Measurements from ENCODE around the gene PIGU. TPM values are rescaled to one million over a fixed set of nuclear protein-coding genes. Genes with fewer than 3 reads are reported as not detected.

PIGU gene
- polyA plus RNA-seq, 1 of the 3 experiments (the other 2 are of a cell fraction), result 40.3 TPM

DNA sequence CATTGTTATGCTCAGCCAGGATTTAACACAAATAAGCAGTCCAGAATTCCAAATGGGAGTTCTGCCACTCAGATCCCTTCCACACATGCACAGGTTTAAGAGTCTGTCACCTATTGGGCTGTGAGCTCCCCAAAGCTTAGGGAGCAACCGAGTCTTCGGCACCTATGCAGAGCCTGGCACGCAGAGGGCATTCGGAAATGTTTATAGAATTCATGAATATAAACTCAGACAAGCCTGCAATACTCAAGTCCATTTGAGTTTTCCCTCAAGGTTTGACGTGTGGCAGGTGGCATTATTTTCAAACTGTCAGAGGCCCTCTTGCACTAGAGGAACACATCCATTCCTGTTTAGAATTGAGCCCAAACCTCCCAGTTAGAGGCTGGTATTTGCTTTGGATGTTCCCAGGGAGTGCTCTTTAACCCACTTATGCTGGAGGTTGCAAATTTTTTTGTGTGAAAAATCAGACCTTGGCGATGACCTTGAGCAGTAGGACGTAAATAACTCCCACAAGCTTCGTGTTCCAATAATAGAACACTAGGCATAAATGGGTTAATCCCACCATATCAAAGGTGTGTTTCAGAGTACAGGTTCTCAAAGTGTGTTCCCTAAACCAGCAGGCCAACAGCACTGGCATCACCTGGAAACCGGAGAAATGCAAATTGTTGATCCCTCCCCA is 90.3 kb downstream of the PIGU start (continued):
- TF ChIP-seq TAF1 (IDR thresholded peaks at IDR 0.05; ENCODE audit: borderline replicate concordance, low read depth, low read length) (no peak), RFX5 (IDR thresholded peaks at IDR 0.05; ENCODE audit: low read length) (no peak), SMC3 (IDR thresholded peaks at IDR 0.05; ENCODE audit: low read depth, low read length) (no peak), CHD2 (IDR thresholded peaks at IDR 0.05; ENCODE audit: low read length, partially characterized antibody) (no peak), ELF1 (IDR thresholded peaks at IDR 0.05) (no peak), SIN3A (IDR thresholded peaks at IDR 0.05; ENCODE audit: borderline replicate concordance, low read depth, low read length) (no peak), POLR2AphosphoS5 (IDR thresholded peaks at IDR 0.05; ENCODE audit: low read depth, low read length) (no peak)
- TF ChIP-seq, protein P1, sequence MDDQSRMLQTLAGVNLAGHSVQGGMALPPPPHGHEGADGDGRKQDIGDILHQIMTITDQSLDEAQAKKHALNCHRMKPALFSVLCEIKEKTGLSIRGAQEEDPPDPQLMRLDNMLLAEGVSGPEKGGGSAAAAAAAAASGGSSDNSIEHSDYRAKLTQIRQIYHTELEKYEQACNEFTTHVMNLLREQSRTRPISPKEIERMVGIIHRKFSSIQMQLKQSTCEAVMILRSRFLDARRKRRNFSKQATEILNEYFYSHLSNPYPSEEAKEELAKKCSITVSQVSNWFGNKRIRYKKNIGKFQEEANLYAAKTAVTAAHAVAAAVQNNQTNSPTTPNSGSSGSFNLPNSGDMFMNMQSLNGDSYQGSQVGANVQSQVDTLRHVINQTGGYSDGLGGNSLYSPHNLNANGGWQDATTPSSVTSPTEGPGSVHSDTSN (IDR thresholded peaks at IDR 0.05), result no peak

GRCh38 chr20:34585019-34585418 is 91.9 kb downstream of the PIGU start:
- Histone ChIP-seq H3K9ac (no peak overlapping the region), H3F3A (replicated peaks; ENCODE audit: insufficient read depth) (no peaks in the 10 kb centered on the region), H3K9me2 (no peaks in the 10 kb centered on the region), H3K9me3 (no peaks in the 10 kb centered on the region), H3K36me3 (replicated peaks in 1 of 2; ENCODE audit: control insufficient read depth in 1 of 2, insufficient read depth in 2 of 2, low read length in 1 of 2) (peaks cover 0 to 2% of the 10 kb centered on the region in 2 experiments), H3K4me3 (ENCODE audit: low read depth in 2 of 2, low read length in 1 of 2) (no peak overlapping the region), H3K27ac (ENCODE audit: low read depth in 2 of 2, low read length in 1 of 2) (no peak overlapping the region), H3K4me1 (ENCODE audit: control insufficient read depth in 1 of 2, insufficient read depth in 2 of 2, low read depth in 1 of 2, low read length in 1 of 2) (peaks cover 0 to 10% of the 10 kb centered on the region in 2 experiments; a peak in 3 of 4 replicates), H4K20me1 (ENCODE audit: insufficient read depth) (no peaks in the 10 kb centered on the region), H3K4me2 (no peak overlapping the region), H3K27me3 (ENCODE audit: insufficient read depth) (no peaks in the 10 kb centered on the region), H3K79me2 (ENCODE audit: insufficient read depth) (no peaks in the 10 kb centered on the region), H2AFZ (ENCODE audit: low read depth) (no peak overlapping the region)
- TF ChIP-seq FOSL2 (IDR thresholded peaks at IDR 0.05; ENCODE audit: borderline replicate concordance, low read depth) (no peak), TCF12 (IDR thresholded peaks at IDR 0.05) (no peak), EP300 (IDR thresholded peaks at IDR 0.05; ENCODE audit: borderline replicate concordance in 1 of 2, low read depth in 1 of 2, low read length in 1 of 2) (no peak), JUND (IDR thresholded peaks at IDR 0.05) (no peak), MXI1 (IDR thresholded peaks at IDR 0.05; ENCODE audit: low read depth, low read length) (no peak), RAD21 (IDR thresholded peaks at IDR 0.05; ENCODE audit: low read length) (no peak), MEF2A (IDR thresholded peaks at IDR 0.05; ENCODE audit: borderline replicate concordance, low read depth) (no peak), NFIC (IDR thresholded peaks at IDR 0.05; ENCODE audit: borderline replicate concordance) (no peak), SMC3 (IDR thresholded peaks at IDR 0.05; ENCODE audit: low read depth, low read length) (no peak), SIN3A (IDR thresholded peaks at IDR 0.05; ENCODE audit: borderline replicate concordance, low read depth, low read length) (no peak), RFX5 (IDR thresholded peaks at IDR 0.05; ENCODE audit: low read length) (no peak), NRF1 (IDR thresholded peaks at IDR 0.05; ENCODE audit: low read depth, low read length) (no peak), RCOR1 (IDR thresholded peaks at IDR 0.05; ENCODE audit: low read length) (no peak), POLR2AphosphoS5 (IDR thresholded peaks at IDR 0.05; ENCODE audit: low read depth, low read length) (no peak)
- TF ChIP-seq, protein P2, sequence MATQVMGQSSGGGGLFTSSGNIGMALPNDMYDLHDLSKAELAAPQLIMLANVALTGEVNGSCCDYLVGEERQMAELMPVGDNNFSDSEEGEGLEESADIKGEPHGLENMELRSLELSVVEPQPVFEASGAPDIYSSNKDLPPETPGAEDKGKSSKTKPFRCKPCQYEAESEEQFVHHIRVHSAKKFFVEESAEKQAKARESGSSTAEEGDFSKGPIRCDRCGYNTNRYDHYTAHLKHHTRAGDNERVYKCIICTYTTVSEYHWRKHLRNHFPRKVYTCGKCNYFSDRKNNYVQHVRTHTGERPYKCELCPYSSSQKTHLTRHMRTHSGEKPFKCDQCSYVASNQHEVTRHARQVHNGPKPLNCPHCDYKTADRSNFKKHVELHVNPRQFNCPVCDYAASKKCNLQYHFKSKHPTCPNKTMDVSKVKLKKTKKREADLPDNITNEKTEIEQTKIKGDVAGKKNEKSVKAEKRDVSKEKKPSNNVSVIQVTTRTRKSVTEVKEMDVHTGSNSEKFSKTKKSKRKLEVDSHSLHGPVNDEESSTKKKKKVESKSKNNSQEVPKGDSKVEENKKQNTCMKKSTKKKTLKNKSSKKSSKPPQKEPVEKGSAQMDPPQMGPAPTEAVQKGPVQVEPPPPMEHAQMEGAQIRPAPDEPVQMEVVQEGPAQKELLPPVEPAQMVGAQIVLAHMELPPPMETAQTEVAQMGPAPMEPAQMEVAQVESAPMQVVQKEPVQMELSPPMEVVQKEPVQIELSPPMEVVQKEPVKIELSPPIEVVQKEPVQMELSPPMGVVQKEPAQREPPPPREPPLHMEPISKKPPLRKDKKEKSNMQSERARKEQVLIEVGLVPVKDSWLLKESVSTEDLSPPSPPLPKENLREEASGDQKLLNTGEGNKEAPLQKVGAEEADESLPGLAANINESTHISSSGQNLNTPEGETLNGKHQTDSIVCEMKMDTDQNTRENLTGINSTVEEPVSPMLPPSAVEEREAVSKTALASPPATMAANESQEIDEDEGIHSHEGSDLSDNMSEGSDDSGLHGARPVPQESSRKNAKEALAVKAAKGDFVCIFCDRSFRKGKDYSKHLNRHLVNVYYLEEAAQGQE (IDR thresholded peaks at IDR 0.05; ENCODE audit: low read depth, low read length), result no peak
- TF ChIP-seq, protein P3, sequence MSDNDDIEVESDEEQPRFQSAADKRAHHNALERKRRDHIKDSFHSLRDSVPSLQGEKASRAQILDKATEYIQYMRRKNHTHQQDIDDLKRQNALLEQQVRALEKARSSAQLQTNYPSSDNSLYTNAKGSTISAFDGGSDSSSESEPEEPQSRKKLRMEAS (IDR thresholded peaks at IDR 0.05; ENCODE audit: low read depth), result no peak
- TF ChIP-seq, protein P4, sequence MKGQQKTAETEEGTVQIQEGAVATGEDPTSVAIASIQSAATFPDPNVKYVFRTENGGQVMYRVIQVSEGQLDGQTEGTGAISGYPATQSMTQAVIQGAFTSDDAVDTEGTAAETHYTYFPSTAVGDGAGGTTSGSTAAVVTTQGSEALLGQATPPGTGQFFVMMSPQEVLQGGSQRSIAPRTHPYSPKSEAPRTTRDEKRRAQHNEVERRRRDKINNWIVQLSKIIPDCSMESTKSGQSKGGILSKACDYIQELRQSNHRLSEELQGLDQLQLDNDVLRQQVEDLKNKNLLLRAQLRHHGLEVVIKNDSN (IDR thresholded peaks at IDR 0.05; ENCODE audit: borderline replicate concordance, low read depth), result no peak
- POLR2A ChIA-PET, result no interaction called here
- no peak for DNase-seq
- 100% methylated on average over 4 of the region's 5 CpGs for WGBS (ENCODE audit: low lambda C conversion rate)
- CTCF ChIA-PET, result interaction anchor here (1.3 kb wide), 1 partner anchor 14 kb away, joined by 4 read pairs; no protein-coding TSS in a partner anchor
